Activated CD4-positive, alpha-beta T cell treated with anti-CD3 and anti-CD28 coated beads, Interleukin-2, Interleukin-6, amounts not matched to agents 100 ng/mL and 50 ng/mL, durations not matched to agents 16 hours and 8 hours (primary cell): Measurements from ENCODE around the gene IGF2R.
"Not testable (repeated sequence)": the region's sequence is repeated elsewhere in the genome, so short reads cannot be mapped to it uniquely, and the experiment has no call there.

Experiments
- DNase-seq: peaks from one replicate; pipeline ENCODE4 v3.0.0-alpha.2; 2020

Gene IGF2R

DNA sequence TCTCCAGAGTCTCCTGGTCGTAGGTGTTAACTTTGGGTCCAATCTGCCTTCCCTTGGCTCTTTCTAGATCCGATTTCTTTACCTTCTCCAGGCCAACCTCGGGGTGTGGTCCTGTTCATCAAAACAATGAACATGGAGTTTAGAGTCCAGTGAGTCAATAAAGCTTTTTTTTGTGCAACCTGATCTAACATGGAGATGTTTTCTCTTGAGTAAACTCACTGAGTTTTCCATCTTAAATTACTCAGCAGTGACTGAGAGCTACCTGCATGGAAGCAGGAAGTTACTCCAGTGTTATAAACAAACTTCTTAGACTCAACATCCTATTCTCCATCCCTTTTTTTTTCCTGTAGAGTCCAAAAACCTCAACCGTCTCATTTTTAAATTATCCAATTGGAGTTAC is 137.8 kb downstream of the IGF2R start:
- DNase-seq: no peak

DNA sequence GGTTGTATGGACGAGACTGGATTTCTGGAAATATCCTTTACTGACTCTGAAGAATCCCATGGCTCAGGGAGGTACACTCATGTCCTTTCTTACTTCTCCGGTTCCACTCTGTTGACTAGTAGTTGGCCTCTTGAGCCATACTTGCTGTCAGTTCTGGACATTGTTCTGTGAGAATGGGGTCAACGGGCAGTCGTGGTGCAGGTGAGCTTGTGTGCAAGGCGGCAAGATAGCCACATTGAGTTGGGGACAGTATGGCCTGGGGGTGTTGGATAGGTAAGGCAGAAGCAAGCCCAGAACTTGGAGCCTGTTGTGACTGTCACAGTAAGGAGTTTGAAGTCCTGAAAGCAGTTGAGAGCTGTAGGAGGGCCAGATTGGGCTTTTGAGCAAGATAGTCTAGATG is 139.2 kb downstream of the IGF2R start:
- no peak for DNase-seq

DNA sequence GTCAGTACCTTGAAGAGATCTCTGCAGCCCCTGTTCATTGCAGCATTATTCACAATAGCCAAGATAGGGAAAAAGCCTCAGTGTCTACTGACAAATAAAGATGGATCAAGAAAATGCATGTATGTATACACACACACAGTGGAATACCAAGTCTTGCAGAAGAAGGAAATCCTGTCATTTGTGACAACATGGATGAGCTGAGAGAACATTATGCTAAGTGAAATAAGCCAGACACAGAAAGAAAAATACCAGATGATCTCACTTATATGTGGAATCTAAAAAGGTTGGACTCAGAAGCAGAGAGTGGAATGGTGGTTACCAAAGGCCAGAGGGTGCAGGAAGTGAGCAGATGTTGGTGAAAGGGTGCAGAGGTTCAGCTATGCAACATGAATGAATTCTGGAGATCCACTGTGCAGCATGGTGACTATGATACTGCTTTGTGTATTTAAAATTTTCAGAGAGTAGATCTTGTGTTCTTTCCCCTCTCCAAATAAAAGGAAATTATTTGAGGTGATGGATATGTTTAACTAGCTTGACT is 141.8 kb downstream of the IGF2R start:
- DNase-seq: no peak

DNA sequence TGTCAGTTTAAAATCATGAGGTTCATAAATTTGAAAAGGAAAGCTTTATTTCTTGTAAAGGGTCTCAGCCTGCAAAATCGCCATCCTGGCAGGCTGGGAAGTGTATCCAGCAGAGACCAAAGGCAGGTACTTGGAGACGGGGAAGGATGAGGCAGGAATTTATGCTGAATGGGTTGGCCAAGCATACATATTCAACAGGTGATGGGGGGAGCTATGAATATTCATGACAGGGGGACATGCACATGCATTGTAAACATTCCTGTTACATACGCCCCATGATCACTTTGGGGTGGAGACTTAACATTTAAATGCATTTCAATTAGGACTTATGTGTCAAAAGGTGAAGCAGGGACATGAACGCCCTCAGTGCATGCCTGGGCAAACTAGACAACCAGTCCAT is 142.9 kb downstream of the IGF2R start:
- no peak for DNase-seq

DNA sequence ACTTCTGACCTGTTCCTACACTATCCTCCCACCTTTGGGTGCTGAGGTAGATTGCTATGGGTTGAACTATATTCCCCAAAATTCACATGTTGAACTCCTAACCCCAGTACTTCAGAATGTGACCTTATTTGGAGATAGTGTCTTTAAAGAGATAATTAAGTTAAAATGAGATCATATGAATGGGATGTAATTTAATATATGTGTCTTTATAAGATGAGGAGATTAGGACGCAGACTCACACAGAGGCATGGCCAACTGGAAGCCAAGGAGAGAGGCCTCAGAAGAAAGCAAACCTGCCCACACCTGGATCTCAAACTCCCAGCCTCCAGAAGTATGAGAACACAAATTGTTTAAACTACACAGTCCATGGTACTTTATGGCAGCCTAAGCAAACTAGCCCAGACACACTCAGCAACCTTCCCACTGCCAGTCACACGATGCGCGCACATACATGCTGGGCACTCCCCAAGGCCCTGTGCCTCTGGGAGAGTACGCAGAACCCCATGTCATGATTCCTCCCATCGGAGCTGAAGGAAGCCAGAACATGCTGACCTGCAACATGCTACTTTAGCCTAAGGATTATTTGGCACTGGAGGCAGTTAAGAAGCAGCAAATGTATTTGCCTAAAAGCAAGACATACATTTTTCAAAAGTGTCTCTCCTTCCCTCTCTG is 143.9 kb downstream of the IGF2R start:
- DNase-seq: no peak

DNA sequence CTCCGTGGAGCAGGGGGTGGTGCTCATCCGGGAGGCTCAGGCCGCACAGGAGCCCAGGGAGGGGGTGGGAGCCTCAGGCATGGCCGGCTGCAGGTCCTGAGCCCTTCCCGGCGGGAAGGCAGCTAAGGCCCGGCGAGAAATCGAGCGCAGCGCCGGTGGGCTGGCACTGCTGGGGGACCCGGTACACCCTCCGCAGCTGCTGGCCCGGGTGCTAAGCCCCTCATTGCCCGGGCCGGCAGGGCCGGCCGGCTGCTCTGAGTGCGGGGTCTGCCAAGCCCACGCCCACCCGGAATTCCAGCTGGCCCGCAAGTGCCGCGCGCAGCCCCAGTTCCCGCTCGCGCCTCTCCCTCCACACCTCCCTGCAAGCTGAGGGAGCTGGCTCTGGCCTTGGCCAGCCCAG is 145.7 kb downstream of the IGF2R start:
- not testable (repeated sequence) for DNase-seq

DNA sequence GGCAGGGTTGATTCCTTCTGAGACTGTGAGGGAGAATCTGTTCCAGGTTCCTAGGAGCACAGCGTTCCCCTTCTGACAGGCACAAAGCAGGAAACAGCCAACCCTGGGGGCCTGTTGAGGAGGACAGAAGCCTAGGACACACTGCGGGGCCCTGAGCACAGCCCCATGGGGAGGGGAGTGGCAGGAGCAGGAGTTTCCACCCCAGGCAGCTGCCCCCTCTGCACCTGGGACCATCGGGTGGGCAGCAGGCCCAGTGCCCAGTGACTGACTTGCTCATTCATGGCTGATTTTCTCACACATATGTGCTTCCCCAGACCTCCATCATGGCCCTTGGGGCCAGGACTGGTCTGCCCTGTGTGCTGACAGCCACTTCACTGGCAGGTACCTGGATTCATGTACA is 146.5 kb downstream of the IGF2R start:
- no peak for DNase-seq

DNA sequence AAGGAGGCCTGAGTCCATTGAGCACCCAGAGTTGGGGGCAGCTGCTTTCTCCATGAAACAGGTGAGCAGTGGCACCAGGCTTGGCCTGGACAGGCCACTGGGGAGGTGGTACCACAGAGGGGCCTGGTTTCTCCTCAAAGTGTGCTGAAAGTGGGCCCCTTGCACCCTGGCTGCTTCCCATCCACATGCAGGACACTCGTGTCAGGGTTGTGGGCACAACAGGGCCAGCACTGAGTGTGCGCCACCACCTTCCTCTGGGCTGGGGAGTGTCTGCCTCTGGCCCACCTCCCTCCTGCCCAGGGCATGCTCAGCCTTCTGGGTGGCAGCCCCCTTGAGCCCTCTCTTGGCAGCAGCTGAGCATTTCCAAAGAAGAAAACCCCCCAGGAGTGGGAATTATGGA is 147.5 kb downstream of the IGF2R start:
- DNase-seq: no peak

DNA sequence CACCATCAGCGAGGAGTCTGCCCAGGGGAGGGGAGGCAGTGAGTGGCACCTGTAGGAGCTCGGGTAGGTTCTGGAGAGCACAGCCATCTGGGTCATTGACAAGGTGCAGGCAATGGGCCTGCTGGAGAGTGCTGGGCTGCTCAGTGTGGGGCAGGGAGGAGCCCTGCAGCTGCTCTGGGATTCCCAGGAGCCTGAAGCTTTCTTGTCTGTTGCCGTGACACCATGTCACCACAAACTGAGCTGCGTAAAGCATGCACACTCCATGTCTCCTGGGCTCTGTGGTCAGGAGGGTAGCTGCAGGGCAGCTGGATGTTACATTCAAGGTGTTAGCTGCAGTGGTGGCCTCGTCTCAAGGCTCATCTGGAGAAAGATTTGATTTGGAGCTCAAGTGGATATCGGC is 148.3 kb downstream of the IGF2R start:
- no peak for DNase-seq

DNA sequence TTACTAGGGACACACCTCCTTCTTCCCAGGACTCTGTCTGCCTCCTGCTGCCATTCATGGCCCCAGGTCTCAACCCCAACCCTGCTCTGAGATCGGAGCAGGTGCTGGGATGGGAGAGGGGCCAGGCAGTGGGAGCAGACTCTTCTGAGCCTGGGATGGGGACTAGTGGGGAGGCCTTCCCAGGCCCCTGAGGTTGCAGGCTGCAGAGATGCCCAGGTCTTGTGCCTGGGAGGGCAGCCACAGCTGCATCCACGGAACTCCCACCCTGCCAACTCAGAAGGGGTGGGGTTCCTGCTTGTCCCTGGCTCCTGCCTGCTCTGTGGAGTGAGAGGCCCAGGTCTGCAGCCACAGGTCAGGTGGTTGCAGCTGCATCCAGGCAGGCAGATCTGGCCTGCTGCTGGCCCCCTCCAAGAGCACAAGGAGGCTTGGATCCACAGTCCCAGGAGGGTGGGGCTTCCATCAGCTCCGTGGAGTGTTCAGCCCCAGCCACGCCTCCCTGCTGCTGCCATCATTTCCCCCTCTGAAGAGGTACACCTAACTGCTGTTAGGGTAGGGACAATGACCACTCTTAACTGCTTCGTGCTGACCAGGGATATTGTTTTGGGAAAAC is 149.8 kb downstream of the IGF2R start:
- DNase-seq: no peak

DNA sequence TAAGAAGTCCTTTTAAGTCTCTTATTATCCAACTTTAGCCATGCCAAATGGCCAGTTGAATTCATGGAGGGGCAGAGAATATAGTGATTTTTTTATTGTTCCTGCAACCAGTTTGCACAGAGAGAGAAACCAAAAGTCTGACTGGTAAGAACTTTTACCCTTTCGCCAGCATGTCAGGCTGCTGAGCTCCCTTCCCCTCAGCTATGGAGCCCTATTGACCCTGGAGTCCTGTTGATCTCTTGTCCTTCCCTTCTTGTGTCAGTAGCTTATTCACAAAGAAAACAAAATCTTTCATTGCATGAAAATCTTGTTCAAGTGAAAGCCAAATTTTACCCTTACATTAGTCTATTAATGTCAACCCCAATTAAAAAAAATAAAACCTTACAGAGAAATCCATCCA is 151.2 kb downstream of the IGF2R start:
- no peak for DNase-seq

DNA sequence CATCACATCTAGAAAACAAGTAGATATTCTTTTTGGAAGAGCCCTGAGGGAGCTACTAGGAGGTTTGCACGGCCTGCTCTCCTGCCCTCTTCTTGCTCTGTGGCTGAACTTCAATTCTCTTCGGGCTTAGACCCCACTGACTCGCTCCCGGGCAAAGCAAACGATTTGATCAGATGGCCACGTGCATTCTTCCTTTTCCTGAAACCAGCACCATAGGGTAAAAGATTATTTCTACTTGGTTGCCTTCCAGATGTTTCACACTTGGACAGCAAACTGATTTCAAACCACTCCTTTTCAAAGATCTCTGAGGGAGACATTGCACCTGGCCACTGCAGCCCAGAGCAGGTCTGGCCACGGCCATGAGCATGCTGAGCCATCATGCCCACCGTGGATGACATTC is 152.7 kb downstream of the IGF2R start, which contains the start of gene SLC22A1:
SLC22A1 (plus strand) TSS at position 258 of the 400 bp plus-strand sequence; CDS start at position 379, 121 bp downstream.
- DNase-seq: no peak

DNA sequence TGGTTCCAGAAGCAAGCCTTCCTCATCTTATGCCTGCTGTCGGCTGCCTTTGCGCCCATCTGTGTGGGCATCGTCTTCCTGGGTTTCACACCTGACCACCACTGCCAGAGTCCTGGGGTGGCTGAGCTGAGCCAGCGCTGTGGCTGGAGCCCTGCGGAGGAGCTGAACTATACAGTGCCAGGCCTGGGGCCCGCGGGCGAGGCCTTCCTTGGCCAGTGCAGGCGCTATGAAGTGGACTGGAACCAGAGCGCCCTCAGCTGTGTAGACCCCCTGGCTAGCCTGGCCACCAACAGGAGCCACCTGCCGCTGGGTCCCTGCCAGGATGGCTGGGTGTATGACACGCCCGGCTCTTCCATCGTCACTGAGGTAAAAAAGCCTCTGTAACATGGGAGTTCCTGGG is 153.1 kb downstream of the IGF2R start:
- no peak for DNase-seq

DNA sequence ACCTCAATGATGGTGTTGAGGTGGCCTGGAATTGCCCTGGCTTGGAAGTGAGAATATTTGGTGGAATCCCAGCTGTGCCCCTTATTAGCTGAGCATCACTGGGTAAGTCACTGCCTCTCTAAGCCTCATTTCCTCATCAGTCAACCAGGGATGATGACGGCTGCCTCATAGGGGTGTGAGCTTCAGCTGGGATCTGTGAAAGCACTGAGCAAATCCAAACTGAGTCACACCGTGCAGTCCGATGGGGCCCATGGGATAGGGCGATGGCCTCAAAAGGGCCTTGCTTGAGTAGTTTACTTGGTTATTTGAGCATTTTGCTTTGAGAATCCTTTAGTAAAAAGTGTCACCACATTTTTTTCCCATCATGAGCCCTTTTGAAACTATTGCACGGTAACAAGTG is 153.9 kb downstream of the IGF2R start:
- DNase-seq: no peak

DNA sequence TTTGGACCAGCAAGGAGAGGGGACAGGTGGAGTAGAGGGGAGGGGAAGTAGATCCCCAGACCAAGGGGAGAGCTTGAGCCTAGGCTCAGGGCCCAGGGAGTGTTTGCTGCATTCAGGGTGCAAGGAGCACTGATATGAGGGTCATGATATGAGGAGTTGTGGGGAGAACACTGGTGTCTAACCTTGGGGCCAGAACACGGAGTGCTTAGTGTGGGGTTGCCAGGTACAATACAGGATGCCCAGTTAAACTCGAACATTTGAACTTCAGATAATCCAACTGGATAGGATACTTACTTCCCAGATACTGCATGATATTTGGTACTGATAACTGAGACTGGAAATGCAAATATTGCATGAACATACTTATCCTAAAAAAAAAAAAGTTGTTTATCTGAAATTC is 155.1 kb downstream of the IGF2R start:
- DNase-seq: no peak

DNA sequence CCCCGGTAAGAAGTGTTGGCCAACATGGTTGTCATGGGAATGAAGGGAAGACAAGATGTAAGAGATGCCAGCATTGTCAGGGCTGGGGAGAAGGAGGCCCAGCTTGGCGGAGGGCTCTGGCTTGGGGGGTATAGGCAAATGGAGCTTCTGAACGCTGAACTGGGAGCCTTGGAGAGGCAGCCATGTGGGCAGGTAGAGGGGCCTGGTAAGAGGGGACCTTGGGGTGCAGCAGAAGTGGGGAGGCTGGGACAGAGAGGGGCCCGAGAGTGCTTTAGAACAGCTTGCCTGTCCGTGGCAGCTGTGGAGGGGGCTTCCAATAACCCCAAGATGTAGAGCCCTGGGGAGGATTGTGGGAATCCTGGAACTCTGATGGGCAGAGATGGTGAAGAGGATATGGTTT is 155.7 kb downstream of the IGF2R start:
- no peak for DNase-seq

DNA sequence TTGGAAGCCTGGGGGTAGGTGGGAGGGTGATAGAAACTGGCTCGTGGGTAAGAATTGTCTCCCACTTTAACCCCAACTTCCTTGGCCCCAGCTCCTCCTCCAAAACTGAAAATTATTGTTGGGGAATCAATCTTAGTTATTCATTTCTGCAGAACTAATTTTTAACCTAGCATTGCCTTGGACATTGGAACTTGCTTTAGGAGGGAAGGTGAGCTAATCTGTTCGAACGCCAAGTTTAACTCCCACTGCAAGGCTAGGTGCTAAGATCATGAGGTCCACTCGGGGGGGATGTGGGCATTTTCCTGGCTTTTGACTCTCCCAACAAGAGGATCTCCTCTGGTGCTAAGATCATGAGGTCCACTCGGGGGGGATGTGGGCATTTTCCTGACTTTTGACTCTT is 156.2 kb downstream of the IGF2R start:
- not testable (repeated sequence) for DNase-seq

DNA sequence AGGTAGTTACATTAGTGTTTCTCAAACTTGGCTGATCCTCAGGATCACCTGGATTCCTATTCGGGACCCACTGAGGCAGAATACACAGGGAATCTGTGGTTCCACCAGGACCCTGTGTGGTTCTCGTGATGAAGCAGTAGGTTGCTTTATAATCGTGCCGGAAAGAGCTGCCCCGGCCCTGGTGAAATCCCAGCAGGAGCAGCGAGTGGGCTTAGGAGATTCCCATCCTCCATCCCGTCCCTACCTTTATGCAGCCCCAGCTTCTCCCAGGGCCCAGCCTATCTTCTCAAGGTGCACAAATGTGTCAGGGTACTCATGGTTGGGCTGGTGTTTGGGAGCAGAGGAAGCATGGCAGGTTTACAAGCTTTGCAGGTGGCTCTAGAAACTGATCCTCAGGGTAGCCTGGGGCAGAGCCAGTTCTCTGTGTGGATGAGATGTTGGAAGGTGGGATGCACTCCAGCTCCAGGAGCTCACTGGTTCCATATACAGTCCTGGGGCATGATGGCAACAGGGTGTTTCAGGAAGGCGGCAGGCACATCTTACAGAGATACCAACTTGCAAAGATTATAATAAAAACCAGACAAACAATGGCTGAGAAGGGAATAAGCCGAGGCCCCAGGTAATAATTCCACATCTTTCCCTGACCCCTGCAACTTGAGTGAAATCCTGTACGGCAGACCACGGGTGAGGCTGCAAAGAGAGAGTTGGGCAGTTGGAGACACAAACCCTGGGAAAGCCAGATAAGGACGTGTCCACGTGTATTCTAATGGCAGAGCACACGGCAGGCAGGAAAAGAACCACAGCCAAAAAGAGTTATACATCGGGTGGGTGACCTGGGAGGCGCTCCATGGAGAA is 158.6 kb downstream of the IGF2R start:
- DNase-seq: no peak

DNA sequence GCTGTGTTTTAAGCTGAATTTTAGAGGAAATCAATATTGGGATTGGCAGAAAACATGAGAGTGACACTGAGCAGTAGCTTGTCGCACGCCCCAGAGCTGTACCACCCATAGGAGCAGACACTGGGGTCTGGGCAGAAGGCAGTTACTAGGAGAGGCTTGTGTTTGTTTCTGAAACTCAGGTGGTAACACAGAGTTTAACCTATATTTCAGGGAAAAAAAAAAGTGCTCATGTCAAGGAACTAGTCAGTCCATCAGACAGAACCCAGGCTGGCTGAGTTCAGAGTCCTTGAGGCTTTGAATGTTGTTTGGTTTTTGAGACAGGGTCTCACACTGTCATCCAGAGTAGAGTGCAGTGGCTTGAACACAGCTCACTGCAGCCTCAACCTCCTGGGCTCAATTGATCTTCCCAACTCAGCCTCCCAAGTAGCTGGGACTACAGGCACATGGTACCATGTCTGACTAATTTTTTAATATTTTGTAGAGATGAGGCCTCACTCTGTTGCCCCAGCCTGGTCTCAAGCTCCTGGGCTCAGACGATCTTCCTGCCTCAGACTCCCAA is 159.3 kb downstream of the IGF2R start:
- DNase-seq: no peak

DNA sequence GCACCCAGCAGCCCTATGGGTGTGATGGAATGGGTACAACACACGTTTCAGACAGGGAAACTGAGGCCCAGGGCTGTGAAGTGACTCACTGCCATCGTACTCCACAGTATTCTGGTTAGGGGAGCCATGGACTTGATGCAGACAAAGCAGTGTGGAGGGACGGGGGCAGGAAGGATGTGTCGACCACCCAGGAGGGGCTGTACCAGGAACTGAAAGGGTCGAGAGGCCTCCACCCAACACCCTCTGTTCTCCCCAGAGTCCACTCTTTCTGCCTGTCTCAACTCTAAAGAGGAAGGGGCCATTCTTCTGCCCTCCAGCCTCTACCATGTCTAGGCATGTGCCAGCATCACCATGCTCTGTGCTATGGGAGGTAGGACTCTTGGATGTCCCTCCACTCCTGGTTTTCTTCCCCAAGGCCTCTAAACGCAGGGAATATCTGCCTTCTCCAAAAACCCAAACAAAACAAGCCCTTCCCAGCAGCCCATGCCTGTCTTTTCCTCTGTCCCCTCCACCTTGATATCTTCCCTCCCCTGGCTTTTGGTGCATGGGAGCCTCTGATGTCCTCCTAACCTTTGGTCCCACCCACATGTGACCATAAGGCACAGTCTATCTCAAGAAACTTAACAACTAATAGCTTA is 160.1 kb downstream of the IGF2R start:
- no peak for DNase-seq

DNA sequence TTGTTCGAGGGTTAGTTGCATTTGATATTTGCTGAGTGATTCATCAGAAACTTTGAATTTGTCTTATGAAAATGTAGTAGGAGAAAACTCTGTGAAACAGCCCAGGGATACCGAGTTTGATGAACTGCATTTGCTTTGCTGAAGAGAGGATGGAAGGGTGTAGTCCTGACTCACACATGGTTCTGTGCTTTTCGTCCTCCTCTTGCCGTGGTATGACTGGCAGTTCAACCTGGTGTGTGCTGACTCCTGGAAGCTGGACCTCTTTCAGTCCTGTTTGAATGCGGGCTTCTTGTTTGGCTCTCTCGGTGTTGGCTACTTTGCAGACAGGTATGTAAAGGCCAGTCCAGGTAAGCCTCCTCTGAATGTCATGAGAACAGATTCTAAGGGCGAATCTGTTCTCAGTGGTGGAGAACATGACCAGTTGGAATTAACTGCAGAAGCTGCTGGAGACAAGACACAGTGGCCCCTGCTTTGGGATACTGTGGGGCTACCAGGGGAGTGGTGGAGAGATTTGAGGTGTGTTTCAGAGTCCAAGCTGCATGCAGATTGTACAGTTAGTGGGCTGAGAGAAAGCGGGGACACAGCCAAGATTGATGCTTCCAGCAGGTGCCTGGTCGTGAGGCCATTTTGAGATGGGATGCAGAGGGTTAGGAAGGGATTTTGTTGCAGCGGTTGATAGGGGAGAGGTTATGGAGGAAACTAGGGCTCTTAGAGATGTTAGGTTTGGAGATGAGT is 161.2 kb downstream of the IGF2R start:
- DNase-seq: no peak
